HG03097 (cell line): ENCODE measurements around the gene TADA2B.

Source experiments
- ATAC-seq: cut with Tn5 transposase; IDR thresholded peaks from one replicate; pipeline ENCODE4 v1.9.1; 2021; ENCODE audit not compliant: unreplicated experiment, low FRiP score

Gene TADA2B

GRCh38 chr4:7034262-7035081 is 8.7 kb upstream of the TADA2B start:
- no peak for ATAC-seq

- no peak for ATAC-seq
Observed at GRCh38 chr4:7037425-7037824, 5.7 kb upstream of the TADA2B start.

- no peak for ATAC-seq
Observed at GRCh38 chr4:7040765-7041164, 2.4 kb upstream of the TADA2B start.

- ATAC-seq = no peak
Observed at GRCh38 chr4:7041246-7041645, 1.9 kb upstream of the TADA2B start.

- ATAC-seq = no peak
Observed at GRCh38 chr4:7041801-7042502, 1.2 kb upstream of the TADA2B start.

- ATAC-seq = peak; percentile 88
Observed at GRCh38 chr4:7042503-7043283, 479 bp upstream of the TADA2B start.

GRCh38 chr4:7044137-7044930 is 1.2 kb downstream of the TADA2B start:
- no peak for ATAC-seq

- no peak for ATAC-seq
Observed at GRCh38 chr4:7045553-7045952, 2.4 kb downstream of the TADA2B start.

- ATAC-seq = no peak
Observed at GRCh38 chr4:7045961-7046921, 3.1 kb downstream of the TADA2B start.

- ATAC-seq = no peak
Observed at GRCh38 chr4:7046971-7047370, 3.8 kb downstream of the TADA2B start.

GRCh38 chr4:7048642-7049041 is 5.5 kb downstream of the TADA2B start:
- ATAC-seq = no peak

- no peak for ATAC-seq
Observed at GRCh38 chr4:7049295-7049694, 6.1 kb downstream of the TADA2B start.

GRCh38 chr4:7049739-7050138 is 6.6 kb downstream of the TADA2B start:
- ATAC-seq = no peak

GRCh38 chr4:7050481-7051143 is 7.4 kb downstream of the TADA2B start:
- no peak for ATAC-seq

GRCh38 chr4:7051144-7051495 is 7.9 kb downstream of the TADA2B start:
- no peak for ATAC-seq

GRCh38 chr4:7051905-7052304 is 8.7 kb downstream of the TADA2B start:
- no peak for ATAC-seq

GRCh38 chr4:7052313-7052712 is 9.1 kb downstream of the TADA2B start:
- ATAC-seq = no peak

GRCh38 chr4:7052923-7053715 is 9.9 kb downstream of the TADA2B start:
- no peak for ATAC-seq
